GM18520 (cell line): ENCODE results near the gene UTS2B.

Experiments
- ATAC-seq: cut with Tn5 transposase; IDR thresholded peaks from one replicate; pipeline ENCODE4 v1.9.1; 2021; ENCODE audit not compliant: unreplicated experiment

UTS2B gene

DNA sequence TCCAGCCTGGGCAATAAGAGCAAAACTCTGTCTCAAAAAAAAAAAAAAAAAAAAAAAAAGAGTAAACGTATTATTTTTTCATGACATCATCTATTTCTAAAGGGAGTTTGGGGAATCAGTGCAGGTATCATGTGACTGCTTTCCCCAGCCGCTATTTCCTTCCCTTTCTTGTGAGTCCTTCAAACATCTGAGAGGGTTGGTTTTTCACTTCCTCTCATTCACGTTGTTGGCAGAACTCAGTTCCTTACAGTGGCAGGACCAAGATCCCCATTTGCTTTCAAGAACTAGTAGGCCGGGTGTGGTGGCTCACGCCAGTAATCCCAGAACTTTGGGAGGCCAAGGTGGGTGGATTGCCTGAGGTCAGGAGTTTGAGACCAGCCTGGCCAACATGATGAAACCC lies 84.3 kb downstream of the UTS2B start:
- peak; percentile 44 for ATAC-seq

DNA sequence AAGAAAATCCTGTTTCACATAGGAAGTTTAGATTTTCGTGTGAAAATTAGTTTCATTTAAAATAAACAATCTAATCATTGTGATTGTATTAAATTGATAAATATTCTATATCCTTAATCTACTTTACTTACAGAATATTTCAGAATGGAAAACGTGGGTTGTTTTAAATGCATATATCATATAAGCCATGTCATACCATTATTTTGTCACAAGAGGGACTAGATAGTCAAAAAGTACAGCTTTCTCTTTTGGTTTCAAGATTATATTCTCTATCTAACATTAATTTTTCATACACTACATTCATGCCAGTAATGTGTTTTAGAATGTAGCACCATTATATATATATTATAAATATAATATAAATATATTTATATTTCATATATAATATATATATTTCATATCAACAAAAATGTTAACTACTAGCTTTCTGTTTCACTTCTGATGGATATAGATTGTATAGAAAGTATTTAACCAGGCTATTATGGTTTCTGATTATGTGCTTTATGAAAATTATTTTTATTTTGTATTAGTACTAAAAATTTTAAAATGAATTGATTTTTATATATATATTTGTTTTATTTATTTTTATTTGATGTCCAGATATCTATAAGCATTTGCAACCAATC lies 86.0 kb downstream of the UTS2B start:
- no peak for ATAC-seq

DNA sequence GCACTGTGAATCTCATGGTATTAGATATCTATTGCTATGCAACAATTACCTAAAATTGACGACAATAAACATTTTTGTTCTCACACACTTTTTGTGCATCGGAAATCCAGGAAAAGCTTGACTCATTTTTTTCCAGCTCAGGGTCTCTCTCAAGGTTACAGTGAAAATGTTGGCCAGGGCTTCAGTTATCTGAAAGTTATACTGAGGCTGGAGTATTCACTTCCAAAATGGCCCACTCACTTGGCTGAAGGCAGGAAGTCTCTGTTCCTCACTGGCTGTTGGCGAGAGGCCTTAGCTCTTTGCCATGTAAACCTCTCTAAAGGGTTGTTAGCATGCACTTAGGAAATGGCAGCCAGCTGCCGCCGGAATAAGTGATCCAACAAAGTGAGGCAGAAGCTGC lies 89.8 kb downstream of the UTS2B start:
- ATAC-seq: no peak

DNA sequence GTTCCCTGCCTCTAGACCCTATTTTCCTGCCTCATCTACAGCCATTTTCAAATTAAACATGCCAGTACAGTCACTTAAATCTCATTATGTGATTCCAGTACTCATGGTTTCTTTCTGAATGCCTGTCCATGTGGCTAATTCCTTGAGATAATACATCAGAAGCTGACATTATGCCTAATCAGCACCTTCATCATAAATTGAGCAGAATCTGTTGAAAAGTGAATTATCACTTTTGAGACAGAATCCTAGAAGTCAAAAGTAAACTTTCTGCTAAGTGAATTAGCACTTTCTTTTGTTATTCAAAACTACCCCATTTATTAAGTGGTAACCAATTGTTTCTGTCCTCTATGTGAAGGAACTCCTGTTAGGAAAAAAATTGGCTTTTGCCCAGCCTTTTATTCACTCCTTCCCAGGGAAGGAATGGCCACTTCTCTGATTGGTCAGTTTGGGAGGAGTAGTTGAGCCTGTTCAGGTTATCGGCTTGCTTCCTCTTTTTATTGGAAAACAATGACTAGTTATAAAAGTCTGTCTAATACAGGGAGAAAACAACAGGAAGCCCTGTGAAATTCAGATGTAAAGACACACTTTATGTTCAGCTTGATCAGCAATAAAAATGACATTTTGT lies 90.8 kb downstream of the UTS2B start:
- no peak for ATAC-seq

DNA sequence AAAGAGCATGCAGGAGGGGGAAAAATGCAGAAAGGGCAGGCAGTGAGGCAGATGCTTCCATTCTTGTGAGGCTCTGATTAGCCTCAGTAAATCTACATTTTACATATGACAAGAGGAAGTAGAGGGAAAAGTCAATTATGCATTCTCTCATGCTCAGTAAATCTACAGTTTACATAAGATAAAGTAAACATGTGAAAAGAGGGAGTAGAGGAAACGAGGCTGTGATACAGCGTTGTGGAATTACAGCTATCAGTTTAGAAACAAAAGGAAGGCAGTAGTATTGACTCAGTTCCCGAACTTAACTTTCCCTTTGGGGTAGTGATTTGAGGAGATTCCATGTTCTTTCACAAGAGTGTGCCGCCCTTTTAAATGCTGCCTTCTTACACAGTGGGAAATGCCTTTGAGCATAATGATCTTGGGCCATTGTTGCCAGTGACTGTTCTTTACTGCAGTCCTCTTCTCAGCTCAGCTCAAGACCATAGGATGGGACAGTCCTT lies 92.0 kb downstream of the UTS2B start:
- ATAC-seq: no peak

DNA sequence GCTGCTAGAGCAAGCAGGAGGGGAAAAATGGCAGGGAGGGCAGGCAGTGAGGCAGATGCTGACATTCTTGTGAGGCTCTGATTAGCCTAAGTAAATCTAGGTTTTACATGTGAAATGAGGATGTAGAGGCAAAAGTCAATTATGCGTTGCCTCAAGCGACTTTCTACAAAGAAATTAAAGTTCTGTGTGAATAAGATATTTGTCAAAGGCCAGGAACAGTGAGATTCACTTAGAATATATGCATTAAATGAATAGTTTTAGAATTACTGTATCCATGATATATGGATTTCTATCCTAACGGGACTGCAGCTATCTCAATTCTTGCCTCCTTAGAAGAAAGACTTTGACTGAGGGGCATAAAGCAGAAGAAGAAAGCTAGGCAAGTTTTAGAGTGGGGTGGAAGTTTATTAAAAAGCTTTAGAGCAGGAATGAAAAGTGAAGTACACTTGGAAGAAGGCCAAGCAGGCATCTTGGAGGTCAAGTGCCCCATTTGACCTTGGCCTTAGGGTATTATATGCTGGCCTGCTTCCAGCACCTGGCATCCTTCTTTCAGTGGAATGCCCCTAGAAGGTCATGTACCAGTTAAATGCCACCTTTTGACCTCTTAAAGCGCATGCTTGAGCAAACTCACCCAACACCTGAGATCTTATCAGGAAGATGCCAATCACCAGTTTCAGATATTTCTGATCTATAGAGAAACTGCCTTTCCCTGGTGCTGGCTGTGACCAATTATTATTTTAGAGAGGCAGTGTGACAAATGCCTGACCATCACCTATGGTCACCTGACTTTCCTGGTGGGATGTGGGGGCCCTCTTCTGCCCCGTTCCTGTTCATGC lies 93.1 kb downstream of the UTS2B start:
- no peak for ATAC-seq

DNA sequence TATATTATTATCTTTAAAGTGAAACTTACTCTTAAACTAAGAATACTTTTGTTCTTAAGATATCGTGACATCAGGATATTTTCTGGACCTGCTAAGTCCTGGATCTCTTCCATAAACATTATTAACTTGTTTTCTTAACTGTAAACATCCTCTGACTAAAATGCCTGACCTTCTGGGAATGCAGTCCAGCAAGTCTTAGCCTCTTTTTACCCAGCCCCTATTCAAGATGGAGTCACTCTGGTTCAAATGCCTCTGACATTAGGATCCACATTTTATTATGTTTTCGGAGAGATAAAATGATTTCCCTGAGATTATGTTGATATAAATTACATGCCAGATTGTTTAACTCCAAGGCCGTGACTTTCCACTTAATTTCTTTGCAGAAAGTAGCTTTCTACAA lies 93.7 kb downstream of the UTS2B start:
- ATAC-seq: no peak

DNA sequence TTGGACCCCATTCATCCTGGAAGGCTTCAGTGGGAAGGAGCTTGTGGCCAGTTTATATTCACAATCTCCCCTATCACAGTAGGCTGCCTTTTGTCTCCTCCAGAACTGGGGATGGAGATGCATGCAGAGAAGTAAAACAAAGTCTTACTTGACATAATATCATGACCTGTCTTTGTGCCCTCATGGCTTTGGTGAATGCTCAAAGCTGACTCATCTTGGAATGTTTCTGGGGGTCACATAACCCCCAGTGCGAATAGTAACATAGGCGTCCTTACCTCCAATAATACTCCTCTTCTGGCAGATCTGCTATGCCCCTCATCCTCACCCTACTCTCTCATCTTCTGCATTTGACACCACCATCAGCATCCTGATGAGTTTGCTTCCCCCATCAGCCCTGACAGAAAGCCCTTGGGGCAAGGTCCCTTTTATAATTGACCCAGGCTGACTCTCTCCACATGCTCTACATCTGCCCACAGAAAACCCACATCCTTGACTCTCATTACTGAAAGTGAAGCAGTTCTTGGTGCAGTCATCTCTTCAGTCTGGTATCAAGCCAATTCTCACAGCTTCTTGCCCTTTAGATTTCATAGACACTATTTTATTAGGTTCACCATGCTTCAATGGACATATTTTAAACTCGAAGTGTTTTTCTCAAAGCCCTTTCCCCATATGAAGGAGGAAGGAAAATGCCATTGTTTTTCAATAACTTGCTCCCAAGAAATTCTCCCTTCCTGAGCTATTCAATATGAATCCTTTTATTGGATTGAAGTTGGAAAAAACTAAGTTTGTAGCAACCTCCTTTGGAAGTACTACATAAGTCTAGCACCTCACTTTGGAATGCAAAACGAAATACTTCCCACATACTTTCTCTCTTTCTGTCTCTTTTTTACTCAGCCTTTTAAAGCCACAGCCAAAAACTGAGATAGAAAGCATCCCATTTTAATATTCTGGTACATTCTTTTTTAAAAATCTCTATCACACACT lies 94.7 kb downstream of the UTS2B start:
- ATAC-seq: peak; percentile 99

DNA sequence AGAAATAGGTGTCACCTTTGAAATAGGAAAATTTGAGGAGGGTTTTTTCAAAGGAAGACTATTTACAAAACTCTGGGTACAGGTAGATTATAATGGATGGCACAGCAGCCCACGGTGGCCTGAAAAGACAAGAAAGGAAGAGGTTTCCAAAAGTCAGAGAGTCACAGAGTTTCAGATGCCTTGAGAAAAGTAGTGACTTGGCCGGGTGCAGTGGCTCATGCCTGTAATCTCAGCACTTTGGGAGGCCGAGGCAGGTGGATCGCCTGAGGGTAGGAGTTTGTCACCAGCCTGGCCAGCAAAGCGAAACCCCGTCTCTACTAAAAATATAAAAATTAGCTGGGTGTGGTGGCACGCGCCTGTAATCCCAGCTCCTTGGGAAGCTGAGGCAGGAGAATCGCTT lies 96.1 kb downstream of the UTS2B start:
- no peak for ATAC-seq

DNA sequence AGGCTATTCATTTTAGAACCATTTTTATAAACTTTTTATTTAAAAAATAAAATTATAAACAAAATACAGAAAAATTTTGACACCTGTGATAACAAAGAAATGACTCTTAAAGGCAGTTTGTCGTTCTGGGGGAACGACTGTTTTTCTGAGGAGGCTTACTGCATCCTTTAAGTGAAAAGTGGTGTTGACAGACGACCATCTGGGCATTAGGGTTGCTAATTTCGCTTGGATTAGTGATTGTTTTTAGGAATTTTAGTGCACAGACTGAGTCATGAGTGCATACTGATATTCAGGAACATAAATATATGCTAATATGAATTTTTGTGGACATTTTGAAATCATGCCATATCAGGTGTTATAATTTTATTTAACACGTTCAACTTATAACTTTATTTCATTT lies 102.8 kb downstream of the UTS2B start:
- no peak for ATAC-seq

DNA sequence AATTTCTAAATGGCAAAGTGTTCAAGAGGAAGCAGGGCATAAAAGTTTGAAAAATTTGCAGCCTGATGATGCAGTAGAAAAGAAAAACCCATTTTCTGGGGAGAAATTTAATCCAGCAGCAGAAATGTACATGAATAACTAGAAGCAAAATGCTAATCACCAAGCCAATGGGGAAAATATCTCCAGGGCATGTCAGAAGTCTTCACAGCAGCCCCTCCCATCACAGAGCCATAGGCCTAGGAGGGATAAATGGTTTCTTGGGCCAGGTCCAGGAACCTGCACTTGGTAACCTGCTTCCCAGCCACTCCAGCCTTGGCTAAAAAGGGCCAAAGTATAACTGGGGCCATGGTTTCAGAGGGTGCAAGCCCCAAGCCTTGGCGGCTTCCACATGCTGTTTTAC lies 108.7 kb downstream of the UTS2B start:
- ATAC-seq: no peak

DNA sequence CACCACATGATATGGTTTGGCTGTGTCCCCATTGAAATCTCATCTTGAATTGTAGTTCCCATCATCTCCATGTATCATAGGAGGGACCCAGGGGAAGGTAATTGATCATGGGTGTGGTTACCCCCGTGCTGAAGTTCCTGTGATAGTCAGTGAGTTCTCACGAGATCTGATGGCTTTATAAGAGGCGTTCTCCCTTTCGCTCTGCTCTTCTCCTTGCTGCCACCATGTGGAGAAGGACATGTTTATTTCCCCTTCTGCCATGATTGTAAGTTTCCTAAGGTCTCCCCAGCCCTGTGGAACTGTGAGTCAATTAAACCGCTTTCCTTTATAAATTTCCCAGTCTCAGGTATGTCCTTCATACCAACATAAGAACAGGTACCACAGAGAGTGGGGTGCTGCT lies 109.4 kb downstream of the UTS2B start:
- ATAC-seq: no peak

DNA sequence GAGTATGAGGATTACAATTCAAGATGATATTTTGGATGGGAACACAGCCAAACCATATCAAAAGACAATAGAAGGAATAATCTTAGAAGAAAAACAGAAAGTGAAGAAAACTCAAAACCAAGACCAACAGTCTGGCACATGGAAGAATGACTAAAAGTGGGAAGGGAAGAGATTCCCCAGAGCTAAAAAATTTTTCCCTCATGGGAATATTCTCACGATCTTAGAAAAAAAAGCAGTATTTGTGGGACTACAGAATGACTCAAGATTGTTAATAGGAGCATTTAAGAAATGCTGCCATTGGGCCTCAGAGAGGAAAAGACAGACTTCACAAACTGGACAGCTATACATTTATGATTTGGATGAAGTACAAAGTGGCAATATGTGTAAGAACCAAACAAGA lies 113.0 kb downstream of the UTS2B start:
- no peak for ATAC-seq
